Measurements from ENCODE around the gene BIRC7.
A peak's percentile ranks its signal among the peaks of the same experiment; 100 is the strongest.
"Not testable (repeated sequence)": the region's sequence is repeated elsewhere in the genome, so short reads cannot be mapped to it uniquely, and the experiment has no call there.

The BIRC7 gene

DNA sequence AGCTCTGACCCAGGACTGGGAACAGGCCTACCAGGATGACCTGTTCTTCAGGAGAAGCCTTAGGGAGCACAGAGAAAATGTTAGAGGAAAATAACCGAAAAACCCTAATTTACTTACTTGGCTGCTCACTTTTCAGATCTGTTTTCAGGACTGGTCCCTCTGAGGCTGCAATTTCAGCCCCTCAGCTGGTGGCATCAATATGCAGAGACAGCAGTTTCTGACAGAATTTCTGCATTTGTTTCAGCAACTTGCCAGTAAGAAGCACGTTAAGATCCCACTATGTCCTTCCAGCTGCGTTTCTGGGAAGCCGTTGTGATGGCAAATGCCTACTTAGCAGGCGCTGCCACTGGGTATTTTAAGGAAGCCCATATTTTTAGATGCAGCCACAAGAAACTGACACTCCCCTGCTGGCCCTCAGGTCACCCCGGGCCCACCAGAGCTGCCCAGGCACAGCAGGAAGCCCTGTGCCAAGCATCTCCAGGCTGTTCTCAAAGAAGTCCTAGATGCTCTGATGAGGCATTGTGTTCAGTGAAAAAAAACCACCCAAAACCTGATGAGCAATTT, 27.3 kb upstream of the BIRC7 start:
- DNase-seq: no peak

- DNase-seq: no peak
Observed at GRCh38 chr20:63210011-63210605, 25.6 kb upstream of the BIRC7 start.

GRCh38 chr20:63212393-63212730, 23.3 kb upstream of the BIRC7 start:
- no peak for DNase-seq

DNA sequence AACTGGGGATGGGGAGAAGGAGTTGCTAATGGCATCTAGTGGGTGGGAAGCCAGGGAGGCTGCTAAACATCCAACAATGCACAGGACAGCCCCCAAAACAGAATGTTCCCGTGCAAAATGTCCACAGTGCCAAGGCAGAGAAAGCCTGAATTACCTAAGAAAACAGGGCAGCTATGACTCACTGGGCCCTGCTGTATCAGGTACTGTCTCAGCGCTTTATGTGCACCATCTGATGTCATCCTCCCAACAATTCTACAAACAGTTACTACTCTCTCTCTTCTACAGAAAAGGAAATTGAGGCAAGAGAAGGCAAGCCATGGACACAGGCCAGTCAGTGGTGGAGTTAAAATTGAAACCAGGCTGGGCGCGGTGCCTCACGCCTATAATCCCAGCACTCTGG, 22.9 kb upstream of the BIRC7 start:
- DNase-seq: no peak

DNA sequence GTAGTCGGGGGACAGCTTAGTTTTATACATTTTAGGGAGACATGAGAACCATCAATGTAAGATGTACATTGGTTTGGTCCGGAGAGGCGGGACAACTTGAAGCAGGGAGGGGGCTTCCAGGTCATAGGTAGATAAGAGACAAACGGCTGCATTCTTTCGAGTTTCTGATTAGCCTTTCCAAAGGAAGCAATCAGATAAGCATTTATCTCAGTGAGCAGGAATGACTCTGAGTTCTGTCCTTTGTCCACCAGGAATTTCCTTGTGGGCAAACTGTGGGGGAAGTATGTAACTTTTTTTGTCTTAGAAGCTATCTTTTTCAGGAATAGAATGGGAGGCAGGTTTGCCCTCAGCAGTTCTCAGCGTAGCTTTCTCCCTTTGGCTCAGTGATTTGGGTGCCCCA, 21.2 kb upstream of the BIRC7 start:
- DNase-seq: no peak

DNA sequence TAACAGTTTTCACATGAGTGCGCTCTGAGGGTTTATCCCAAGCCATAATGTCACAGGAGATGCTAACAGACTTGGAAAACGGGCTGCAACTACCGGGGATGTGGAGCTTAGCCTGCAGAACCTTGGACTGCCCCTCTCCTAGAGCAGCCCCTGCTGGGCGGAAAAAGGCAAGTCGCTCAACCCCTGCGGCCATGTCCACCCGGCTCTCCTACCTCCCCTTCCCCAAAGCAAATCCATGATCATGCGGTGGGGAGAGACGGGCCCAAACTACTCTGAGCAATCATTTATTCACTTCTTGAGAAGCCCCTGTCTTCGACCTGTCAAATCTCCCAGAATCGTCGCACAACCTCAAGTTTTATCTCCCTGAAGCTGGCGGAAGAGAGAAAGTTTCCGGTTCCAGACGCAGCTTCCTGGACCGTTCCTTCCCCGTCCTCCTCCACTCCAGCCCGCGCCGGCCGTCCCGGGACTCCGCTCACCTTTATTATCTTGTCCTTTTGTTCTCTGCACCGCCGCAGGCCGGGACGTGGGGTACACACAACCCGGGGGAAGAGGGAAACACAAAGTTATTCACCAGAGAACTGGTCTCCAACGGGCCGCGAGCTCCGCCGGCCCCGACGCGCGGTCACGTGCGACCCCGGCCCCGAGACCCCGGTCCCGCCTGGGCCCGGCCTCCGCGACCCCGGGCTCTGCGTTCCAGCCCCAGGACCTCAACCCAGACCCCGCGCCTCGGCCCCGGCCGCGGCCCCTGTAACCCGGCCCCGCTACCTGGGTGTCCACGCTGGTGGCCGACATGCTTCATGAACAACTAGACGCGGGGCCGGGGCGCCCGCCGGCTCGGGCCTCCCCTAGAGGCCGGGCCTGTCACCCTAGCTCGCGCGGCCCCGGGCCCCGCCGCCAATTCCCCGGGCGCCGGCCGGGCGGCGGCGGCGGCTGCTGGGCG, 20.3 kb upstream of the BIRC7 start:
- no peak for DNase-seq

DNA sequence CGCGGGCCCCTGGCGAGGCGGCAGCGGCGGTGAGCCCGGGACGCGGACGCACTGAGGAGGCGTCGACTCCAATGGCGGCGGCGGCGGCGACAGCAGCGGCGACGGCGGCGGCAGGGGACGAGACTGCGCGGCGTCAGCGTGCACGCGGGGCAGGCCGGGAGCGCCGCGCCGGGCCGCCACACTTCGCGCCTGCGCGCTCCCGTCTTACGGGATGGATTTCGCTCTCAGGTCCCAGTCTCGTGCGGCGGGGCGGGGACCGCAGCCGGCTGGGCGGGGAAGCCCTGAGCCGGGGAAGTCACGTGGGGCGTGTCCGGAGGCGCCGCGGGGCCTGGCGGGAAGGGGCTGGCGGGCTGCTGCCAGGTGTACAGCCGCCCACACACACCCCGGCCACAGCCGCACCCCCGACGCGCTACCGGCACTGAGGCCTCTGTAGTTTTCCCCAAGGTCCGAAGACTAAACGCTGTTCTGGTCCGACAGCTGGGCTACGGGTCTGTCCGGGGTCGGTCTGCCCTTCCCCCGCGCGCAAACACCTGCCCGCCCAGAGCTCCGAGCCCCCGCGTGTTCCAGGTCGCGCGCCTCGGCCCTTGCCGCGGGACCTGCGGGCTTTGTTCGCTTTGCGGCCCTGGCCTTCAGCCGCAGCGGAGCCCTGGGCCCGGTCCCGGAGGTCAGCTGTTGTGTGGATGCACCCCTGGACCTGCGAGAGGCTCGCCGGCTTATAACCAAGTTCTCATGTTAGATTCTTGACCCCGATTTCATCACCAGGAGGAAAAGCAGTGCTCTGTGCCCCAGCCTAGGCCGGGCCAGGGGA, 19.5 kb upstream of the BIRC7 start, which contains the start of gene YTHDF1:
Gene YTHDF1, minus strand, starts transcription at position 91 of the 808 bp plus-strand sequence. CDS start 239 bp downstream, outside the sequence.
- DNase-seq: peak; percentile 92

- no peak for DNase-seq
Observed at GRCh38 chr20:63216849-63217471, 18.7 kb upstream of the BIRC7 start.

GRCh38 chr20:63217706-63218105, 18.0 kb upstream of the BIRC7 start:
- no peak for DNase-seq

DNA sequence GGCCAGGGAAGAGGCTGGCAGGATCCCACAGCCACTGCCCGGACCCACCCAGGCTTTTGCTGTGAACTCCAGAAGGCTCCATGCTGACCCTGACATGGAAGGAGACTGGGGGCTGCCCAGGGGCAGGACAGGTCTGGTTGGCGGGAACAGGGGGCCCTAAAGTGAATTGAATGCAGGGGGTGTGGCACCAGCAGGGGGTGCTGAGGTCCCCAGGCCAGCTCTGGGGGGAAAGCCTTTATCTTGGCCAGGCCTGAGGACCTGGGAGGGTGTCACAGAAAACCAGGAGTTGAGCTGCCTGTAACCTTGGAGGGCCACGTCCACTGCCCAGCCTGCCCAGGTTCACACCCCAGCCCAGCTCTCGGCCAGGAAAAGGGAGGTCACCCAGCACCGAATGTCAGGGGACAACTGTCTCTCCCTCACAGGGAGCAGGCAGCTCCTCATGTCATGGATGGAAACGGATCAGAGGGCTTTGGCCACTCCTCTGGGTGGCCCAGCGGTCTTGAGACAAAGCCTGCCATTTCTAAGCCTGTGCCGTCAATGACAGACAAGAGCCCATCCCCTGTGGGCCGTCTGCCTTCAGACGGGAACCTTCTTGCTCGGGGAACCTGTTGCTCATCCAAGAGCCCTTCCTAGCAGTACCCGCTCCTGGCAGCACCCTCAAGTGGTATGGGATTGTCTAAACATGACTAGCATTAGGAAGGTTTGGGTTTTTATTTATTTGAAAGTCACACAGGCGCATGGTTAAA, 16.8 kb upstream of the BIRC7 start:
- DNase-seq: no peak

GRCh38 chr20:63219447-63219821, 16.3 kb upstream of the BIRC7 start:
- DNase-seq: no peak

- no peak for DNase-seq
Observed at GRCh38 chr20:63219866-63220521, 15.7 kb upstream of the BIRC7 start.

DNA sequence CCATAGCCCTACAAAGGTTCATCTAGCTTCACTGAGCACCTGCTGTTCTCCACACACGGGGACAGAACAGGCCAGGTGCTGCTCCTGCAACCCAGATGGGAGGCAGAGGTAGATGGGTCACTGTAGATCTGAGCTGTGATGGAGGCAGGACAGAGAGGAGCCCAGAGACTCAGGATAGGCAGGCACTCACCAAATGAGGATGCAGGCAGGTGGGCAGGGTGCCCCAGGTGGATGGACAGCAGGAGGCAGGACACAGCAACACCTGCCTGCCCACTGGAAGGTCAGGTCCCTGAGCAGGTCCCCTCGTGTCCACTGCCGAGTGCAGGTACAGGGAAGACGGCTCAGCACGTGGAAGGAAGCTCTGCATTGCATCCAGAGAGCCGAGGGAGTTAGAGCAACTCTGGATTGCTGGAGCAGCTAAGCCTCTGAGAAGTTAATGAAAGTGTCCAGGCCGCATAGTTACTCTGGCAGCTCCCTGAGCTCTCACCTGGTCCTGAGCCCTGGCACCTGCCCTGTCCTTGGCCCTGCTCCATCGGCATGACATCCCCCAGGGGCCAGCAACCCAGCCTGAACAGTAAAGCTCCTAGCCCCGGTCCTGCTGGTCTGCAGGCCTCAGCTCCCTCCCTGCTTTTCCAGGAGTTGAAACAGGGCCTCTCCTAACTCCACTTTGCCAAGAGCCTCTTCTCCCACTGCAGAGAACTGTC, 14.9 kb upstream of the BIRC7 start:
- no peak for DNase-seq

DNA sequence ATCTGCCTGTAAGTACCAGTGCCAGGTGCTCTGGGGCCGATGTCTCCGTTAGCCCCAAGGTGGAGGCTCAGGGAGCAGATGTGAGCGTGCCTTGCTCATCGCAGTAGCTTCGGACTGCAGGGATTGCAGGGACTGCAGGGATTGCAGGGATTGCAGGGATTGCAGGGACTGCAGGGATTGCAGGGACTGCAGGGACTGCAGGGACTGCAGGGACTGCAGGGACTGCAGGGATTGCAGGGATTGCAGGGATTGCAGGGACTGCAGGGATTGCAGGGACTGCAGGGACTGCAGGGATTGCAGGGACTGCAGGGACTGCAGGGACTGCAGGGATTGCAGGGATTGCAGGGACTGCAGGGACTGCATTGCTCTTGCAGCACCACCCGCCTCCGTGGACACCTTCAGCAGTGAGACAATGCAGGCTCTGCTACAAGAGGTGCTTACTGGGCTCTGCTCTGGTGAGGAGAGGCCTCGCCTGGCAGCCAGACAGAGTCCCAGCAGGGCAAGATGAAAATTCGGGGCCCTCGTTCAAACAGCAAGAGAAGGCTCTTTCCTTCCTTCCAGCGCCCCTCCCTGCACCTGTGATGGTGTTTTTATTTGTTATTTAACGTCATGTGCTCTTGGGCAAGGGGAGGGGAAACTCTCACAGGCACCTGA, 14.2 kb upstream of the BIRC7 start:
- DNase-seq: not testable (repeated sequence)

DNA sequence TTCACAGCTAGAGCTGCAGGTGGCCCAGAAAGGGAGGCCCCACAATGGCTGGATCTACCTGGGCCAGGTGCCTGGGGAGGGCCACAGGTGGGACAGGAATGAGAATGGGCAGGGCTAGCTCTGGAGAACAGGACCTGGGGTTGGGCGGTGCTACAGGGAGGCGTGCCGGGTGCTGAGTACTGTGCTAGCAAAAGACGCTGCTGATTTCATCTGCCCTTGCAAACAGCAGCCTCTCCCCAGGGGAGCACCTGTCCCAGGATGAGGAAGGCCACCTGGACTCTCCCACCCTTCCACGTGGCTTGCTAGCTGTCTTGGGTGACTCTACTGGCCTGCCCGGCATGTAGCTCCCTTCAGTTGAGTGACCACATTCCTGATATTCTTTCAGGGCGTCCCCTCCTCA, 13.2 kb upstream of the BIRC7 start:
- DNase-seq: no peak

DNA sequence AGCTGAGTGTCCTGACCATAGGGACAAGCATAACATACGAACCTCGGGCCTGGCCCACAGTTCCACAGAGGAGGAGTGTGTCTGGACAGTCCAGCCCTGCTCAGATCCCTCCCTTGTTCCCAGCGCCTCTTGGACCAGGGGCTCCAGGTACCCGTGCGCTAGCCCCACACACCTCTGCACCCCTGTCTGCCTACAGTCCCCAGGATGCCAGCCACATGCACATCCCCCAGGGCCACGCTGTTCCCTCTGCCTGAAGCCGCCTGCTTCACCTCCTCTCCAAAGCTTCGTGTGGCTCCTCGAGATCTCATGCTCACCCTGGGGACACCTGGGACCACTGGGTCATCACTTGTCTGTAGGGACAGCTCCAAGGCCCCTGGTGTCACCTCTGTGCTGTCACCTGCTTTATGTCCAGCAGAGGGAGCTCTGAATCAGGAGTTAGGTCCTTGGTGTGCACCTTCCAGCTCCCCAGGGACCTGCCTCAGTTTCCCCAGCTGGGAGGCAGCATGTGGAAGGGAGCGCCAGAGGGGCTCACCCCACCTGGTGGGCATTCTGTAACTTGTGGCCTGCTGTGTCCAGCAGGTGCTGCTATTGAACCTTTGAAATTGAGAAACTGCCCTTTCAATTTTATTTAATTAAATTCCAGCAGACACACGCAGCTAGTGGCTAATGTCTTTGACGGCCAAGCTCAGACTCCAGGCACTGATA, 12.4 kb upstream of the BIRC7 start:
- DNase-seq: peak; percentile 19

- DNase-seq: no peak
Observed at GRCh38 chr20:63223826-63224207, 11.9 kb upstream of the BIRC7 start.

DNA sequence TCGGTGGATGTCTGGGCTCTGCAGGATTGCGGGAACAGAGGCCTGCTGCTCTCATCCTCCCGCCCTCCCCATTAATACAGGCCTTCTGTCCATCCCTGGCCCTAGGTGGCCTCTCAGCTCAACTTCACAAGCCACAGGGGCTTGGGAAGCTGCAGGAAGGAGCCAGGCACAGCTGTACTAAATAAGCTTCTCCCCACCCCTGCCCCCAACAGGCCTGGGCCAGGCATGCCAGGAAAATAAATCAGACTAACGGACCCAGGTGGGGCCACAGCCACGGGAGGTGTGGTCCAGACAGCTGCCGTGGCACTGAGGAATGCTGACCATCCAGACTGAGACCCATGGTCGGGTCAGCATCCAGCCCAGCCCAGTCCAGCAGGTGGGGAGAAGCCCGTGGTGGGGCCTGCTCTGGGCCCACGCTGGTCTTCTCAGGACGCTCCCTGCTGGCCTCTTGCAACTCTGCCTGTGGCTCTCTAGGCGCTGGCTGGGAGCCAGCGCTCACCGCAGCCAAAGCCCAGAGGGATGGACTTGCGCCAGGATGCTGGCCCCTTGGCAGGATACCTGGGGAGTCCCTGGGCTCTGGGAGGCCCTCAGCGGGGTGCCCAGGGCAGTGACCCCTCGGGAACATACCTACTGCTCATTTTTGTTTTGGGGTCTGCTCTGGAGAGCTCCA, 11.2 kb upstream of the BIRC7 start:
- DNase-seq: no peak

DNA sequence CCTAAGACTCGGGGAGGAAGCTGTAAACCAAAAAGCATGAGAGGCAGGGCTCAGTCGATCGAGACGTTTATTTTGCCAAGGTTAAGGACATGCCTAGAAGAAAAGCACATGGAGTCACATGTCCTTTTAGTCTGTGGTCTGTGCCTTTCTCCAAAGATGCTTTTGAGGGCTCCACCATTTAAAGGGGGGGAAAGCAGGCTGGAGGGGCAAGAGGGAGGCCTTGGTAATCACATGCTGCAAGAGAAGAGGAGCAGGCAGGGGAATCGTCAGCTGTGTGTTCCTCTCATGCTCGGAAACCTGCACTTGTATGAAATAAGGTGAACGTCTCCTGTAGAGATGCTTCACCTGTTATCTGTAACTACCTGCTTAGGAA, 10.6 kb upstream of the BIRC7 start:
- no peak for DNase-seq
